Smooth muscle cell (in vitro differentiated cells): ENCODE data around the gene SORCS2. TPM values are rescaled to one million over a fixed set of nuclear protein-coding genes. Genes with fewer than 3 reads are reported as not detected.

Experiments used
- DNase-seq: peaks from one replicate; lab custom pipeline; 2025; ENCODE audit not compliant: unreplicated experiment; lab: John Stamatoyannopoulos, UW
- H2AFZ ChIP-seq: fragments of 200-600 bp; sonication (generic); 2 replicates; pipeline ENCODE4 v1.6.0; 2016; ENCODE audit warnings: antibody characterized with exemption, low read depth, mild to moderate bottlenecking
- H3F3A ChIP-seq: fragments of 200-600 bp; sonication (generic); 2 replicates; pipeline ENCODE4 v1.6.0; 2017; ENCODE audit warnings: antibody characterized with exemption, low read depth
- H3K27ac ChIP-seq: fragments of 200-600 bp; sonication (generic); 2 replicates; pipeline ENCODE4 v1.5.1; 2016; ENCODE audit warnings: low read depth, mild to moderate bottlenecking
- H3K27me3 ChIP-seq: fragments of 200-600 bp; sonication (generic); 2 replicates; pipeline ENCODE4 v1.6.1; 2016; ENCODE audit warnings: low read depth, mild to moderate bottlenecking
- H3K36me3 ChIP-seq: fragments of 200-600 bp; sonication (generic); 2 replicates; pipeline ENCODE4 v1.5.1; 2016; ENCODE audit warnings: low read depth
- H3K4me1 ChIP-seq: fragments of 200-600 bp; sonication (generic); 2 replicates; pipeline ENCODE4 v1.5.1; 2016; ENCODE audit warnings: low read depth
- H3K4me2 ChIP-seq: fragments of 200-600 bp; sonication (generic); 2 replicates; pipeline ENCODE4 v1.6.0; 2016; ENCODE audit warnings: mild to moderate bottlenecking
- H3K4me3 ChIP-seq: fragments of 200-600 bp; sonication (generic); 2 replicates; pipeline ENCODE4 v1.5.1; 2016; ENCODE audit warnings: mild to moderate bottlenecking
- H3K79me2 ChIP-seq: fragments of 200-600 bp; sonication (generic); 2 replicates; pipeline ENCODE4 v1.6.0; 2016; ENCODE audit warnings: low read depth, mild to moderate bottlenecking
- H3K9ac ChIP-seq: fragments of 200-600 bp; sonication (generic); 2 replicates; pipeline ENCODE4 v1.6.0; 2016; ENCODE audit warnings: low read depth
- H3K9me3 ChIP-seq: fragments of 200-600 bp; sonication (generic); replicated peaks from 2 replicates; pipeline ENCODE4 v1.5.1; 2016; ENCODE audit warnings: low read depth
- H4K20me1 ChIP-seq: fragments of 200-600 bp; sonication (generic); 2 replicates; pipeline ENCODE4 v1.6.0; 2016; ENCODE audit warnings: low read depth
- CTCF ChIP-seq: fragments of 200-600 bp; sonication (generic); IDR thresholded peaks from 2 replicates; pipeline ENCODE4 v1.5.1; 2017; ENCODE audit warnings: borderline replicate concordance, mild to moderate bottlenecking, antibody characterized with exemption; ENCODE audit not compliant: insufficient read depth, poor library complexity, severe bottlenecking
- WGBS: methylation state at CpG from one replicate; pipeline ENCODE4 v1.1.7; 2016; ENCODE audit warnings: low lambda C conversion rate; 5-methylcytosine and 5-hydroxymethylcytosine counted together
- polyA plus RNA-seq: library from polyadenylated mRNA; unstranded; fragments of >200 nt; fragmentation: Nextera tagmentation; extraction: Ambion mirVana; gene quantifications from 2 replicates; pipeline ENCODE4 v1.2.1, GENCODE V29; 2016
- total RNA-seq: library from RNA; depleted of rRNA; stranded (reverse); fragments of >200 nt; gene quantifications from 2 replicates; pipeline ENCODE4 v1.2.3, GENCODE V29; 2014

SORCS2 gene
- total and polyA plus RNA-seq, 2 experiments from 2014 or later: 5.2 to 9.3 TPM

- Histone ChIP-seq H3K4me1 (peaks cover 10% of the 10 kb centered on the region), H3K4me3 (no peak overlapping the region), H3K36me3 (no peaks in the 10 kb centered on the region), H3K27ac (no peak overlapping the region), H3K27me3 (no peaks in the 10 kb centered on the region), H3F3A (no peaks in the 10 kb centered on the region), H2AFZ (no peak overlapping the region), H3K9ac (no peak overlapping the region), H4K20me1 (no peaks in the 10 kb centered on the region), H3K4me2 (no peak overlapping the region), H3K9me3 (no peaks in the 10 kb centered on the region), H3K79me2 (no peaks in the 10 kb centered on the region)
- DNase-seq: no peak
- no peak for TF ChIP-seq CTCF
- 82% methylated on average over 22 of the region's 22 CpGs for WGBS
These were observed 145.1 kb downstream of the SORCS2 start for GRCh38 chr4:7337196-7338058.

GRCh38 chr4:7338059-7338452, 145.7 kb downstream of the SORCS2 start:
- WGBS: 94% methylated on average over 5 of the region's 5 CpGs
- H3K36me3 ChIP-seq: no peaks in the 10 kb centered on the region
- no peak for TF ChIP-seq CTCF

GRCh38 chr4:7338876-7339623, 146.7 kb downstream of the SORCS2 start:
- no peak for DNase-seq
- no peak overlapping the region for H3K4me3 ChIP-seq
- 92% methylated on average over 19 of the region's 19 CpGs for WGBS

More at GRCh38 chr4:7338059-7338452, 145.7 kb downstream of the SORCS2 start:
- Histone ChIP-seq H3F3A (no peaks in the 10 kb centered on the region), H2AFZ (no peak overlapping the region), H3K27me3 (no peaks in the 10 kb centered on the region), H3K4me1 (peaks cover 10% of the 10 kb centered on the region), H4K20me1 (no peaks in the 10 kb centered on the region), H3K9ac (no peak overlapping the region), H3K9me3 (no peaks in the 10 kb centered on the region), H3K27ac (no peak overlapping the region), H3K4me3 (no peak overlapping the region), H3K4me2 (no peak overlapping the region), H3K79me2 (no peaks in the 10 kb centered on the region)
- no peak for DNase-seq

More at GRCh38 chr4:7338876-7339623, 146.7 kb downstream of the SORCS2 start:
- Histone ChIP-seq H4K20me1 (no peaks in the 10 kb centered on the region), H3K4me1 (peaks cover 10% of the 10 kb centered on the region), H2AFZ (no peak overlapping the region), H3K9me3 (no peaks in the 10 kb centered on the region), H3K27me3 (no peaks in the 10 kb centered on the region), H3K27ac (no peak overlapping the region), H3K4me2 (no peak overlapping the region), H3F3A (no peaks in the 10 kb centered on the region), H3K9ac (no peak overlapping the region), H3K36me3 (no peaks in the 10 kb centered on the region), H3K79me2 (no peaks in the 10 kb centered on the region)
- TF ChIP-seq CTCF: no peak
